Glutamatergic neuron (in vitro differentiated cells): Measurements from ENCODE around the gene RESP18. TPM values are rescaled to one million over a fixed set of nuclear protein-coding genes. Genes with fewer than 3 reads are reported as not detected.

ENCODE experiments used
- DNase-seq: peaks from one replicate; pipeline ENCODE4 v3.0.0; 2022
- H3K27ac Mint-ChIP-seq: one replicate; pipeline ENCODE4 v1.8.0; 2020; ENCODE audit warnings: mild to moderate bottlenecking, mixed read lengths, inconsistent platforms; ENCODE audit not compliant: unreplicated experiment
- H3K27me3 Mint-ChIP-seq: one replicate; pipeline ENCODE4 v1.8.0; 2020; ENCODE audit warnings: mild to moderate bottlenecking, moderate library complexity, mixed read lengths, inconsistent platforms; ENCODE audit not compliant: unreplicated experiment
- H3K36me3 Mint-ChIP-seq: one replicate; pipeline ENCODE4 v1.8.0; 2020; ENCODE audit warnings: mild to moderate bottlenecking, mixed read lengths, inconsistent platforms; ENCODE audit not compliant: unreplicated experiment
- H3K4me1 Mint-ChIP-seq: one replicate; pipeline ENCODE4 v1.8.0; 2020; ENCODE audit warnings: mild to moderate bottlenecking, low read depth, mixed read lengths, inconsistent platforms; ENCODE audit not compliant: unreplicated experiment
- H3K4me3 Mint-ChIP-seq: one replicate; pipeline ENCODE4 v1.8.0; 2020; ENCODE audit warnings: mild to moderate bottlenecking, mixed read lengths, inconsistent platforms; ENCODE audit not compliant: unreplicated experiment
- H3K9me3 Mint-ChIP-seq: one replicate; pipeline ENCODE4 v1.8.0; 2020; ENCODE audit warnings: mild to moderate bottlenecking, moderate library complexity, mixed read lengths, inconsistent platforms; ENCODE audit not compliant: unreplicated experiment
- CTCF ChIP-seq: fragments of 200-600 bp; sonication (generic); IDR thresholded peaks from one replicate; pipeline ENCODE4 v1.5.0; 2021; ENCODE audit not compliant: partially characterized antibody, unreplicated experiment
- total RNA-seq: library from RNA; stranded (reverse); fragmentation: NEBNext Ultra II Directional; extraction: Animal tissue kit (Norgen Biotek cat#: 25700); gene quantifications from one replicate; pipeline ENCODE4 v1.2.1, GENCODE V29; 2021; ENCODE audit not compliant: unreplicated experiment

Gene RESP18
- total RNA-seq, 1 donor from 2014 or later: not detected

DNA sequence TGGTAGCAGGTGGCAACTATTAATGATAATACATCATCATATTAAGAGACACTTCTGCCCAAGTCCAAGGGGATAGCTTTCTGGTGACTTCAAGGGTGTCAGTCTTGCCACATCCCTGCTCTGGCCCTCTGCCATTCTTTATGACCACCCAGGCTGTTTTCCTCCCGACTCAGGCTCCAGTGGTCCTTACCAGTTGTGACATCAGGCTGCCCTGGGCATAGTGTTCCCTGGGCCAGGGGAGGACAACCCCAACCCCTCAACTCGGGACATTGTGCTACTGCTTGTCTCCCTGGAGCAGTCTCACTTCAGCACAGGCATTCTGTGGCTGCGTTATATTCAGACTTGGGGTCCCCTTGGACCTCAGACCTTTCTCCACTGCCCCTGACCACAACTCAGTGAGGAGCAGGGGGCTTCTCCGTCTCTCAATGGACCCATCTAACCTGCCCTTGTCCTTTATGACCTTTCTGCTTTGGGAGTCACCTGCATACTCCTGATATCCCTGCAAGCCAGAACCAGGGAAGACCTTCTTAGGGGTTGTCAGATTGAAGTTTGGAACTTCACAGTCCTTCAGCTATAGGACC lies 40.5 kb downstream of the RESP18 start:
- H3K9me3 Mint-ChIP-seq: peaks cover 8% of the 10 kb centered on the region
- peaks cover 9% of the 10 kb centered on the region for H3K27me3 Mint-ChIP-seq
- no peak overlapping the region for H3K4me3 Mint-ChIP-seq
- H3K4me1 Mint-ChIP-seq: peaks cover 3% of the 10 kb centered on the region
- no peak for DNase-seq
- TF ChIP-seq CTCF: no peak
- peaks cover 7% of the 10 kb centered on the region for H3K36me3 Mint-ChIP-seq
- H3K27ac Mint-ChIP-seq: no peak overlapping the region

DNA sequence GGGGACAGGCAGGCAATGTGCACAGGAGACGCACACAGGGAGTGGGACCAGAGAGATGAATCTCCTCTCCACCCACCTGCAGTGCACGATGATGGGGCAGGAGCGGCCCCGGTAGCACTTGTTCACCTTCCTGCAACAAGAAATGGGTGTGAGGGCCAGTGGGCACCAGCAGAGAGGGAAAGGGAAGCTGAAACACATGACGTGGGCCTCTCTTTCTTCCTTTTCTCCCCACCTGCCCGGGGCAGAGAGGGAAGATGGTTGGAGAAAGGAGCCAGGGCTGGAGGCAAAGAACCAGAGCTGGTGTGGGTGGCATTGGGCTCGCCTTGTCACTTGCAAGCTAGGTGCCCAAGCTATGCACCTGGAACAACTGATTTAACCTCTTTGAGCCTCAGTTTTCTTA lies 41.1 kb downstream of the RESP18 start:
- Mint-ChIP-seq H3K4me3 (no peak overlapping the region), H3K27ac (no peak overlapping the region), H3K36me3 (peaks cover 7% of the 10 kb centered on the region), H3K27me3 (peaks cover 9% of the 10 kb centered on the region), H3K9me3 (peaks cover 8% of the 10 kb centered on the region), H3K4me1 (peaks cover 3% of the 10 kb centered on the region)
- DNase-seq: no peak
- no peak for TF ChIP-seq CTCF

- H3K4me3 Mint-ChIP-seq: no peak overlapping the region
- peaks cover 7% of the 10 kb centered on the region for H3K9me3 Mint-ChIP-seq
- no peak for DNase-seq
- H3K4me1 Mint-ChIP-seq: peaks cover 7% of the 10 kb centered on the region
- TF ChIP-seq CTCF: no peak
- H3K36me3 Mint-ChIP-seq: peaks cover 3% of the 10 kb centered on the region
- peaks cover 6% of the 10 kb centered on the region for H3K27me3 Mint-ChIP-seq
- H3K27ac Mint-ChIP-seq: no peak overlapping the region
These were observed 42.0 kb downstream of the RESP18 start for GRCh38 chr2:219290381-219291171.

- H3K27me3 Mint-ChIP-seq: peaks cover 4% of the 10 kb centered on the region
- peaks cover 5% of the 10 kb centered on the region for H3K9me3 Mint-ChIP-seq
- H3K36me3 Mint-ChIP-seq: no peaks in the 10 kb centered on the region
- H3K27ac Mint-ChIP-seq: no peak overlapping the region
- H3K4me1 Mint-ChIP-seq: peaks cover 11% of the 10 kb centered on the region
- no peak for TF ChIP-seq CTCF
- no peak overlapping the region for H3K4me3 Mint-ChIP-seq
- DNase-seq: no peak
These were observed 42.8 kb downstream of the RESP18 start for GRCh38 chr2:219289537-219290361.

- Mint-ChIP-seq H3K27ac (no peak overlapping the region), H3K4me3 (no peak overlapping the region), H3K9me3 (peaks cover 4% of the 10 kb centered on the region), H3K27me3 (peaks cover 3% of the 10 kb centered on the region), H3K36me3 (no peaks in the 10 kb centered on the region), H3K4me1 (peaks cover 9% of the 10 kb centered on the region)
- DNase-seq: no peak
- no peak for TF ChIP-seq CTCF
These were observed 43.4 kb downstream of the RESP18 start for GRCh38 chr2:219289195-219289536.
